ELF-1 (cell line): Measurements from ENCODE around the gene PTPN4.

Experiments
- DNase-seq: peaks from one replicate; pipeline ENCODE4 v3.0.0-alpha.2; 2016; ENCODE audit warnings: low read depth, low spot score

PTPN4 gene, protein sequence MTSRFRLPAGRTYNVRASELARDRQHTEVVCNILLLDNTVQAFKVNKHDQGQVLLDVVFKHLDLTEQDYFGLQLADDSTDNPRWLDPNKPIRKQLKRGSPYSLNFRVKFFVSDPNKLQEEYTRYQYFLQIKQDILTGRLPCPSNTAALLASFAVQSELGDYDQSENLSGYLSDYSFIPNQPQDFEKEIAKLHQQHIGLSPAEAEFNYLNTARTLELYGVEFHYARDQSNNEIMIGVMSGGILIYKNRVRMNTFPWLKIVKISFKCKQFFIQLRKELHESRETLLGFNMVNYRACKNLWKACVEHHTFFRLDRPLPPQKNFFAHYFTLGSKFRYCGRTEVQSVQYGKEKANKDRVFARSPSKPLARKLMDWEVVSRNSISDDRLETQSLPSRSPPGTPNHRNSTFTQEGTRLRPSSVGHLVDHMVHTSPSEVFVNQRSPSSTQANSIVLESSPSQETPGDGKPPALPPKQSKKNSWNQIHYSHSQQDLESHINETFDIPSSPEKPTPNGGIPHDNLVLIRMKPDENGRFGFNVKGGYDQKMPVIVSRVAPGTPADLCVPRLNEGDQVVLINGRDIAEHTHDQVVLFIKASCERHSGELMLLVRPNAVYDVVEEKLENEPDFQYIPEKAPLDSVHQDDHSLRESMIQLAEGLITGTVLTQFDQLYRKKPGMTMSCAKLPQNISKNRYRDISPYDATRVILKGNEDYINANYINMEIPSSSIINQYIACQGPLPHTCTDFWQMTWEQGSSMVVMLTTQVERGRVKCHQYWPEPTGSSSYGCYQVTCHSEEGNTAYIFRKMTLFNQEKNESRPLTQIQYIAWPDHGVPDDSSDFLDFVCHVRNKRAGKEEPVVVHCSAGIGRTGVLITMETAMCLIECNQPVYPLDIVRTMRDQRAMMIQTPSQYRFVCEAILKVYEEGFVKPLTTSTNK

DNA sequence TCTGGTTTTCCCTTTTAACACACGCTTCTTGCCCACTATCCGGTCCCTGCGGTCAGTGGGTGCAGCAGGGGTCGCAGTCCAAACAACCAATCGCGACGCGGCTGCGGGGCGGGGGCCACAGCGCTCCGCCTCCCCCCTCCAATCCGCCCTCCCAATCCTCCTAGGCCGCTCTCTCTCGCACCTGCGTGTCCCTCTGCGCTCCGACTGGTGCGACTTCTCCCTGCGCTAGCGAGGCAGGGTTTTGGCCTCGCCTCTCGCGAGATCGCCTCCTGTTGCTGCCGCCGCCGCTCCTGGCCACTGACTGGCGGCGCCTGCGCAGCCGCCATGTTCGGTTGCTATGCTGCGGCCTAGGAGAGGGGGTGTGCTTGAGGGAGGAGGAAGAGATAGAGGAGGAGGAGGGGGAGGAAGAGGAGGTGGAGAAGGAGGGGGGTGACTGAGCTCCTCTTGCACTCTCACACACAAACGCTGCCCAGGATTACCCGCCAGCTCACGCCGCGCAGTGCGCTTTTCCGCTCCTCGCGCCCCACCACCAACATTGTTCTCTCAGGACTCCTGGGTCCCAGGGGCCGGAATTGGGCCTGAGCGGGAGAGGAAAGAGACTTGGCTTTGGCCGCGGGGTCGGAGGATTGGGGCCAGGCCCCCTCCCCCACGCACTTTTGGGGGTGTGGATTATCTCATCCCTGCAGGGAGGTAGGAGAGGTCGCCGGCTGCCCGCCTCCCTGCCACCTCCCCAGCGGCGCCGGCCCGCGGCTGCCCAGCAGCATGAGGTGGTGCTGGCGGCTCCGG lies at the start of gene PTPN4:
PTPN4 (plus strand) TSS at position 472 of the 786 bp plus-strand sequence. CDS start 49,932 bp downstream, outside the sequence.
- DNase-seq, result peak; percentile 100

DNA sequence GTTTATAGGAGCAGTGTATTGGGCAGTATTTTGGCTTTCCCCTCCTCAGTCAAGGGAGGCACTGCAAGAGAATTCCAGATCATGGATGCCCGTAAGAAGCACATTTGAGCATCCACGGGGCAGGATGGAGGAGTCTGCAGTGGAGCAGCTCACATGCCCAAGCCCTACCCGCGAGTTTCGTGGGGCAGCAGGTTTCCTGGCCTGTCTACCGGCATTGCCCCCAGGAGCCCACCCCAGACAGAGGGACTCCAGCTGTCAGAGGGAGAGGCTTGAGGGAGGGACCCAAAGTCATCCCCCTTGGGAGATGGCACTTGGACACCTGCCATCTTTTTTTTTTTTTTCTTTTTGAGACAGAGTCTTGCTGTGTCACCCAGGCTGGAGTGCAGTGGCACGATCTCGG lies 49.4 kb upstream of the PTPN4 start:
- DNase-seq, result no peak

DNA sequence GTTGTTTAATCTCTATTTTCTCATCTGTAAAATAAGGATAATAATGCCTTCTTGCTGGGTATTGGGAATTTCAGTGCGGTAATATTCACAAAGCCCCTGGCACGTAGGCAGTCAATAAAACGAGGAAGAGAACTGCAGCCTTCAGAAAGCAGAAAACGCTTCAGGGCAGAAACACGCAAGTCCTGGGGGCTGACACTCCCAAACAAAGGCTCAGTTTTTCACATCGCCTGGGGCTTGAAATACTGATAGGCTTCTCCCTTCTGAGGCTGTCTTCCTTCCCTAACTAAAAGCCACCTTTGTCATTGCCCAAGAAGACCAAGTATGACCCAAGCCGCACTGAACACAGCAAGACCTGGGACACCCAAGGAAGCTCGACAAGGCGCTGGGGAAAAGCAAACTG lies 48.4 kb upstream of the PTPN4 start:
- peak; percentile 49 for DNase-seq

DNA sequence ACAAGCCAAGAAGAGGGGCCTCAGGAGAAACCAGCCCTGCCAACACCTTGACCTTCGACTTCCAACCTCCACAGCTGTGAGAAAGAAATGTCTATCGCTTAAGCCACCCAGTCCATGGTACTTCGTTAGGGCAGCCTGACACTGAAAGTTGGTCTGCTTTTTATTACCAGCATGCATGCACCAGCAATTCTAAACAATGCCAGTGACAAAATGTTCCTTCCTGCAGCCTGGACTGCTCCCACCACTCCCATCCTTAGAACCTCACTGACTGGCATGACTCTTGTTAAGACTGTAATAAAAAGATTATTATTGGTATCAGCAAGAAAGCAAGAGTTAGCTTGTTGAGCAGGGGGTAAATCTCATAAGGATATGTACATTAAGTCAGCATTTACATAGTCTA lies 47.2 kb upstream of the PTPN4 start:
- DNase-seq, result no peak

DNA sequence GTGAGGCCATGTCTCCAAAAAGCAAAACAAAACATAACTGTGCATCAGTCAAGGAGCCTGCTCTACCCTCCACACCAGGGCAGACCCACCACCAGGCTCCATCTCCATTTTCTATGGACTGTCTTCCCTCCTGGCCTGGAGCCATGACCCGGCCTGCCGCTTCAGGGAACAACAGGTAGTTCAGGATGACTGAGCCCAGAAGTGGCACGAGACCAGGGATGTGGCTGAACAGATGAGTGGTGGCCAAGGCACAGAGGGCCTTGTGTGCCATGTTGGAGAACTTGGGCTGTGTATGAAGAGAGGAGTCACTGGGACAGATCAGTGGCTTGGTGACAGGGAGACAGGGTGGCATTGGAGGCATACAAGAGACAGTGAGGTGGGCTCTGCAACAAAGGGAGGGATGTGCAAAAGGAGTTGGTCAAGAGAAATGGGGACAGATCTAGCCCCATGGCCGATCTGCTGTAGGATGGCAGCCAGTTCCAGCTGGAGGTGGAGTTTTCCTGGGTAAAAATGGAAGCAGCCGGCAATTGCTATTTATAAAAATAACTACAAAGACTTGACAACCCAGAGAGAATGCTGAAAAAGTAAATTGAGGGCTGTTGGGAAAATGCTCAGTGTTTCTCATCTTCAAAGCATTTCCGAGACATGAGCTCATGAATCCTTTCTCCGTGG lies 45.8 kb upstream of the PTPN4 start:
- no peak for DNase-seq

DNA sequence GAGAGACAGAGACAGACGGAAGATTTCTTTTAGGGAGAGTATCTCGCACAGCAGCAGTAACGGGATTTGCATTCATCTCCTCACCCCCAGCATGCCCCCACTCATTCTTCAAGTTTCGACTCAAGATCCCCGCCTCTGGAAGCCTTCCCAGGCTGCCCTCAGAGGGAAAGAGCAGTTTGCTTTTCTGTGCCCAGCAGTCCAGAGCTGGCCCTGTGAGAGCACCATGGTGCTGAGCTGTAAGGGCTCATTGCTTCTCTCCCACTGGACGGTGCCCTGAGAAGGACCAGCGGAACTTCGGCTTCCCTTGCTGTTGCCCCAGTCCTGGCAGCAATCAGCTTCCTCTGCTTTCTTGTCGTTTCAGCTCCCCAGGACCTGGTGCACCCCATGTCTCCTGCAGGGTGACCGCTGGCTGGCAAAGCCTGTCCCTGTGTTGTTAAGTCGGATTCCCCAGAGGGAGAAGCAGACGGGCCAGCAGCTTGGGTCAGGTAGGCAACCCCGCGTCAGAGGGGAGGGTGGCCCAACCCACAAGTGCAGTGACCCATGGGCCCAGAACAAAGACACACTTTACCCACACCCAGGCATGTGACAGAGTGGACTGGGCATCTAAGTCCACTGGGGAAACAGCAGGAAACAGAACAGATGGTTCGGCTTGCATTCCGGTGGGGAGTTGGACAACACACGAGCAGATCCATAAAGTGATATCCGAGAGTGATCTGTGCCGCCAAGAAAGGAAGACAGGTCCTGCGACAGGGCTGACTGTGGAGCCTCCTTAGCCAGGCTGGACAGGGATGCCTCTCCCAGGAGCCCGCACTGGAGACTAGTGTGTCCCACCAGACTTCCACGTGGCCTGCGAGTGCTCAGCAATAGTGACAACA lies 44.1 kb upstream of the PTPN4 start:
- DNase-seq, result no peak

DNA sequence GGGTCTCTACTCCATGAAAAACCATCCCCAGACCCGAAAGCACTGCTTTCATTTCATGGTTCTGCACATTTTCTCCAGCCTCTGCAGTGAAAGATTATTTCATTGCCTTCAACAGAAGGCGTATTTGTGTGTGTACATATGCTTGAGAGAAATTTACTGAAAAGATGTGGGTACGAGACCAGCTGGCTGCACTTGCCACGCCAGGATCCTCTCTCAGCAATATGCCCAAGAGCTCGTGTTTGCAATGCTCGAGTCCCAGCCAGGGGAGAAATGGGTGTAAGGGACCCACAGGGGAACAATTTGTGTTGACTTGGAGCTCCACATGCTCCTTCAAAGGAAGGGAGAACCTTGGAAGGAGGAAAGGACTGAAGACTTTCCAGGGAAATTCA lies 43.4 kb upstream of the PTPN4 start:
- DNase-seq, result no peak

DNA sequence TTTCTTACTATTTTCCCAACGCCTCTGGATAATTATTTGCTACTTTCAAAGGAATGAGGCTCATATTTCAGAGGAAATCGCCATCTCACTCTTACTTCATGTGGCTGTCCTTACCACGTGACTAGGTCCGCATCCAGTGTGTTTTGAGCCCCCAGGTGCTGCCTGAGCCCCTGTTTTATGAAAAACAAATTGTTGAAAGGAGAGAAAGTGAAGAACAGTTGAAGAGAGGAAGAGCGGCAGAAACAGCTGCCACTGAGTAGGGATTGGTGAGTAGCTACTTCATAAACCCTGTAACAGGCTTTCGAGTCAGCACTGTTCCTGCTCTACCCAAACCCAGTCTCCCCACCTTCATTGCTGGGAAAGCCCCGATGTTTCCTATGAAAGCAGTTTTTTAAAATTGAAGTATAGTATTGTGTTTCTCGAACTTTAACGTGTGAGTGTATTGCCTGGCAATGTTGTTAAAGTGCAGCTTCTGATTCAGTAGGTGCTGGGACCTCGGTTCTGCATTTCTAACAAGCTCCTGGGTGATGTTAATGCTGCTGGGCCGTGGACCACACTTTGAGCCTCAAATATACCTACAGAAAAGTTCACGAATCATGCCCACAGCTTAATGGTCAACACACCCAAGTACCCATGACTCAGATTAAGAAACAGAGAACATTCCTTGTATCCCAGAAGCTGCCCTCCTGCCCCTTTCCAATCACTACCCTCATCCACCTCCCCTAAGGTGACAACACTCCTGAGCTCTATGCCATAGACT lies 41.0 kb upstream of the PTPN4 start:
- no peak for DNase-seq

DNA sequence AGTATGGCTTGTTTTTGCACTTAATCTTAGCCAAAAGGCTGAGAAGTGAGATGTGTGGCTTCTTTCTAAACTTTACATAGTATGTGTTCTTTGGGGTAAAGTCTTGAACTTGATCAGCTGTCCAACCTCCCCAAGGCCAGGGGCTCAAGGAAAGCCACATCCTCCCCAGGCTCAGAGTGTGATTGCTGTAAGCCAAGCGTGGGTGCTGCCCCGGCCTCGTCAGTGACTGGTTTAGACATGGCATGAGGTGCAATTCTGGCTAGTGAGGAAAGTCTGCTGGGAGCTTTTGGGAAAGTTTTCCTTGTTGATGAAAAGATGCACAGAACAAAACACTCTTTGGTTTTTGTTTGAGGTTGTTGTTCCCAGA lies 40.5 kb upstream of the PTPN4 start:
- DNase-seq, result no peak

DNA sequence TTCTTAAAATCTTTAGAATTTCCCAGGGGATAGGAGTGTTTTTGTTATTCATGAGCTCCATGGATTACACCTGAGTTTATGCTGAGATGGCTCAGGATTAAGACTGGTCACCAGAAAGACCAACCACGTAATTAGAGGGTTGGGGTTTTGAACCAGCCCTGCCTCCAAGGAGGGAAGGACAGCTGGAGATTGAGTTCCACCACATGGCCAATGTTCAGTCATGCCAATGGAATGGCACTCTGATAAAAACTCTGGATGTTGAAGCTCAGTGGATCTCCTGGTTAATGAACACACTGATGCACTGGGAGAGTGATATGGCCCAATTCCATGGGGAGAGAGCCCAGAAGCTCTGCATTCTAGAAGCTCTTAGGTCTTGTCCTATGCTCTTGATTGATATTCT lies 38.7 kb upstream of the PTPN4 start:
- no peak for DNase-seq

DNA sequence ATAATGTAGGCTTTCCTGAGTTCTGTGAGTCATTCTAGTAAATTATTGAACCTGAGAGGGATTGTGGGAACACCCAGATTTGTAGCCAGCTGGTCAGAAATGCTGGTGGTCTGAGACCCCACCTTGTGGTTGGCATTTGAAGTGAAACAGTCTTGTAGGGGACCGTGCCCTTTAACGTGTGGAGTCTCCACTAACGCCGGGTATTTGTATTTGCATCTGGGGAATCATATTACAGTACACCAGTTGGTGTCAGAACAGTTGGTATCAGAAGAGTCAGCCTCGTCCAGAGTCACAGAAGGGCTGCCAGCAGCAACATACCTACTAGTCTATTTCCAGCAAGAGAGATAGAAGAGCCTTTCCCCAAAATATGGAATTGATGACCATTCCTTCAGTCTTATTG lies 38.3 kb upstream of the PTPN4 start:
- peak; percentile 14 for DNase-seq

DNA sequence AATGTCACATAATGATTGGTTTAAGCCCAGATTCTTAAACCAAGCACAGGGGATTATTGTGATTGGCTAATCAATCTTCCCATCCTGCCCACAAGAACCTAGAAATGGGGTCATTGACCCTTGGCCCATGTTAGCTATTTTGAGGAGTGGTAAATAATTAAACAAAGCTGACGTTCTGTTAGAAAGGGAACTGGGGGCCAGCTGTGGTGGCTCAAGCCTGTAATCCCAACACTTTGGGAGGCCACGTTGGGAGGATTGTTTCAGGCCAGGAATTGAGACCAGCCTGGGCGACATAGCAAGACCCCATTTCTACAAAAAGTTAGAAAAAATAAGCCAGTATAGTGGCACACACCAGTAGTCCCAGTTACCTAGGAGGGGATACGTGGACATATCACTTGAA lies 37.8 kb upstream of the PTPN4 start:
- DNase-seq, result no peak

DNA sequence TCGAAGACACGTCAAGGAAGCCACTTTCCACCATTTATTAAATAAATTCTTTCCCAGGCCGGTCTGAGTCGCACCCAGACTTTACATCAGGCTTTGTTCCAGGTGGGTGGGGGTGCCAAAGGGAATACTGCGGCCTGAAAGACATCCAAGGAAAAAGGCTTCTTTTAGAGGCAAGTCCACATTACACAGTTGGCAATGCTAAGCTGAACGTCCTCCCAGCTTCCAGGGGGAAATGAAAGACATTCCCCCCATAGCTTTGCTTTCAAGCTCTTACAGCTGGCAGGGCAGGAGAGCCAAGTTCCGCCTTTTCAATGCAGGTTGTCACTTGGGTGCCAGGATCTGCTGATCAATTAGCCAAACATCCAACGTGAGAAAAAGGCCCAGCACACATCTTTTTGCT lies 36.5 kb upstream of the PTPN4 start:
- no peak for DNase-seq

DNA sequence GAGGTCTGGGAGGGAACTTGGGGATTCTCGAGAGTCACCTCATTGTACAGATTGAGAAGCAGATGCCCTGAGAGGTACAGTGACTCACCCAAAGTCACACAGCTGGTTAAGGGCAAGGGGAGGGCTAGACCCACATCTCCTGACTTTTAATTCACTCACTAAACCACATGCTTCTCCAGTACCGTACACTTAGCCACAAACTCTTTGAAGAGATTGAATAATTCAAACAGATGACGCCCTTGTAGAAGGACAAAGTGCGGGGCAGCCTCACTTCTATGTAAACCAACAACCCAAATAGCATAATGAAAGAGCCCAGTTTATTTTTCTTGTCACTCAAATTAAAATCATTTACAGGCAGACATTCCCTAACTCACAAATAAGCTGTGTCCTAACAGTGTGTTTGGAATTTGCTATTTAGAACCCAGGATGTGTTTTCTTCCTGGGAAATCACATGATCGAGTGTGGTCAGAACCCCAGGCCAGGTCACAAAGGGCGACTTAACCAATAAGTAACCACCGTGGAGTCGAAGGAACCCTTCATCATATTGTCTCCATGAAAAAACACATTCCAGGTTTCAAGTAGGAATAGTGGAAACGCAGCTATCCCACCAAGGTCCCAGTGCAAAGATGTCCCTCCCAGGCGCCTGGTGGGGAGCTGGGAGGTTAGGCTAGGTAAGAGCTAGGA lies 35.8 kb upstream of the PTPN4 start:
- DNase-seq, result no peak

DNA sequence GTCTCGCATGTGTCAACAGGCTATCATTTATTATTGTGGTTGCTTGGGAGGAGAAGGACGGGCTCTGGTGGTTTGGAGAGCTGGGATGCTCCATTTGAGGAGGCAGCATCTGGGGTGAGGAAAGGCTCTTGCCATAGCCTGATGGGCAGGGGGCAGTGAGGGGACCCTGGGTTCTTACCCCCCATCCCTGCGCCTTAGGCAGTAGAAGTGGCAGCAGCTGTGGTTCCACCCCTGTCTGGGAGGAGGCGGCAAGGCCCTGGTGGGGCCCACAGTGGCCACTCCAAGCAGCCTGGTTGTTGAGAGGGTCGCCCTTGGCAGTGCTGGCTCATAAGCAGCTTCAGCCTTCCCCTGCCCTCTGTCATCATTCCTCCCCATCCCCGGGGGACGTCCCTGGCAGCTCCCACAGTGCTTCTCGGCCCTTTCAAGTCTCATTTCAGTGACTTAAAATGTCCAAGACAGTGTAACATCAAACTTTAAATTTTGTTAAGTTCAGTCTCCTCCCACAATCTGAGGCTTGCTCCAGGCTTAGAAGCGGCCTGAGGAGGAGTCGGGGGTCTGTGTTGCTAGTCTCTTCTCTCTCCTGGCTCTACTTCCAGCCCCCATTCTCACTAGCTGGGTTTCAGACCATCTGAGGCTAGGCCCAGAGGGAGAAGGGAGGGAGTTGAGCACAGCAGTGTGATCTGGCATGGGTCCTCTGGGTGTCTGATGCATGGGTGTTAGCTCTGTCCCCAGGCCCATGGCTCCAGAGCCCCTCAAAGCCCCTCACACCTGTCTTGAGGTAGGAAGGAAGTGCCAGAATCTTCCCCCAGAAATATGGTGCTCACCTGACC lies 34.9 kb upstream of the PTPN4 start:
- no peak for DNase-seq

DNA sequence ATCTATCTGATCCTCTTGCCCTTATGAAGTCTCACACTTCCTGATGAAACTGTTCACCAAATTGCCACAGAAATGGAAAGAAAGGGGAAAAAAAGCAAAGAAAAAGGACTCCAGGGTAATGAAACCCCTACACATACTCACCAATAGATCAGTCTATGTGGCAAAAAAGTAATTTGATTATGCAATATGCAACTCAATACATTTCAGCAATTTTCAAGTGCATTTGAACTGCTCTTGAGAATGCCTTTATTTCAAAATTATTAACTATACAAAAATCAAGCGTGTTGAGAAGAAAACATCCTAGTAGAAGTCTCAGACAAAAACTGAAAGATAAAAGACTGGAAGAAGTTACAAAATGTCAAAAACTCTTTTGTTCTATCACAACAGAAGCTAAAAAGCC lies 32.2 kb upstream of the PTPN4 start:
- no peak for DNase-seq

DNA sequence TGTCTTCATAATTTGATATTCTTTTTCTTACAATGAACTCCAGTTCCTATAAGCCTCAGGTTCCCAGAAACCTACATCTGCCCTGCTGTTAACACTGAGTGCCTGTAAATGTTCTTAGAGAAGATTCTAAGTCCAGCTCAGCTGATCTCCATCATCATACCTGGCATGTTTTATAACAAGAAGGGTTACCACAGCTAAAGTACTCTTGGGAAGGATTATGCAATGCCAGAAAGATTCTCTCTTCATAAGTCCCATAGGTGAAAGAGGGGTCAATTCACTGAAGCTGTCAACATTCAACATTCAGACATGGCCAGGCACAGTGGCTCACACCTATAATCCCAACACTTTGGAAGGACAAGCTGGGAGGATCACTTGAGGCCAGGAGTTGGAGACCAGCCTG lies 31.3 kb upstream of the PTPN4 start:
- no peak for DNase-seq

DNA sequence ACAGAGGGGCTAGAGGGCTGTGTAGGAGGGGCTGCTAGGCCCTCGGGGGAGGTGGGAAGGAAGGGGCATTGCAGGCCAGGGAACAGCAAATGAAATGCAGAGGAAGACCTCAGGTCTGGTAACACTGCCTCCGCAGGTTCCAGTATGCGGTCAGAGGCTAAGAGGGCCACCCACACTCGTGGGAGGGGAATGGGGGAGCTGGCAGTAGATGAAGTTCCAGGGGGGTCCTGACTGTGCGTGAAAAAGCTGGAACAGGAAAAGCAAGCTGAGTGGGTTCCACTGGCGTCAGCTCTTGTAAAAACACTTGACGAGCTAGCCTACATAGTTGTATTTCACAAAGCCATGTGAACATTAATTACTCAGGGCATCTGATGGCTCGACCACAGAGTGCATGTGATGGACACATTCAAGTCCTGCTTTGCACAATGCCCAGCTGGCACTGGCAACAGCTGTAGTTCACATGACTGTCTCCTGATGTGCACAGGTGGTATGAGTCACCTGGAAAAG lies 29.0 kb upstream of the PTPN4 start:
- DNase-seq, result no peak
